Mesenteric fat pad (tissue), 1 donor: ENCODE results near the gene BCAR3. TPM values are rescaled to one million over a fixed set of nuclear protein-coding genes. Genes with fewer than 3 reads are reported as not detected.

Experiments used
- DNase-seq: peaks from one replicate; pipeline ENCODE4 v3.0.0-alpha.2; 2020; ENCODE audit warnings: low spot score
- total RNA-seq: library from RNA; stranded (reverse); fragmentation: NEBNext Ultra II Directional; extraction: Animal tissue kit (Norgen Biotek cat#: 25700); gene quantifications from one replicate; pipeline ENCODE4 v1.2.1, GENCODE V29; 2021
- donor health status: DM: yes; HTN: yes; CAD: no.

The BCAR3 gene
- total RNA-seq, 1 donor from 2014 or later: 30.3 TPM

GRCh38 chr1:93578911-93579825 is 102.5 kb downstream of the BCAR3 start:
- DNase-seq: peak; percentile 72

DNA sequence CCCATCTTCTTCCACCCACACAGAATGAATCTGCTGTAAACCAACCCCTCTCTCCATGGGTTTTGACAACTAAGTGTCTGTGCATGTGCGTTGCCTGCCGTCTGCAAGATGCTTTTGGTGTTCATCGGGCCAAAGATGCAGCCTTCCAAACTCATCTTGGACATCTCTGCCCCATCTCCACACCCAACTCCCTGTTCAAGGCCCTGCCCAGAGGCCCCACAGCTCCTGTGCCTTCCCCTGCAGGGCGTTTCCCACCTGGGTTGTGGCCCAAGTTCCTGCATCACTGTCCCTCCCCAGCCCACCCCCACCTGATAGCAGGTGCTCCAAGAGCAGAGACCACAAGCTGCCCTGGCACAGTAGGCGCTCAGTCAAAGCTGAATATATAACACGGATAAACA is 103.2 kb downstream of the BCAR3 start:
- DNase-seq: peak; percentile 67

GRCh38 chr1:93577536-93578432 is 103.9 kb downstream of the BCAR3 start:
- peak; percentile 84 for DNase-seq

- DNase-seq: peak; percentile 41
Measured at GRCh38 chr1:93576746-93577145, 104.9 kb downstream of the BCAR3 start.

DNA sequence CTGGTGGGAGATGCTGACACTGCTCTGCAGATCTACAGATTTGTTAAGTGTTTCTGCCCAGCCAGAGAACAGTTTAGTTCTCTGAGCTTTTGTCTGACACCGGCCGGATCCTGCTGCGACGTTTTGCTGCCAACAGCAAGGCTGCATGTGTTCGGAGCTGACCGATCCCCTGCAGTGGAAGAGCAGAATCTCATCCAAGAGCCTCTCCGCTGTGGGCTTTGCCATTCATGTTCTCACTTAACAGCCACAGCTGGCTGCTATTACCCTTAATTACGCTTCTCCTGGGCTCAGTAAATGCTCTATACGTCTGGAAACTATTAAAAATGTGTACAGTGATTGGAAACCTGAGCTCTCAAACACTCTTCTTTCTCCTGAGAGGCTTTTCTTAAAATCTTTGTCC is 105.3 kb downstream of the BCAR3 start:
- peak; percentile 49 for DNase-seq

GRCh38 chr1:93575621-93576284 is 105.9 kb downstream of the BCAR3 start:
- DNase-seq: peak; percentile 41

- DNase-seq: peak; percentile 24
Measured at GRCh38 chr1:93574991-93575390, 106.6 kb downstream of the BCAR3 start.

DNA sequence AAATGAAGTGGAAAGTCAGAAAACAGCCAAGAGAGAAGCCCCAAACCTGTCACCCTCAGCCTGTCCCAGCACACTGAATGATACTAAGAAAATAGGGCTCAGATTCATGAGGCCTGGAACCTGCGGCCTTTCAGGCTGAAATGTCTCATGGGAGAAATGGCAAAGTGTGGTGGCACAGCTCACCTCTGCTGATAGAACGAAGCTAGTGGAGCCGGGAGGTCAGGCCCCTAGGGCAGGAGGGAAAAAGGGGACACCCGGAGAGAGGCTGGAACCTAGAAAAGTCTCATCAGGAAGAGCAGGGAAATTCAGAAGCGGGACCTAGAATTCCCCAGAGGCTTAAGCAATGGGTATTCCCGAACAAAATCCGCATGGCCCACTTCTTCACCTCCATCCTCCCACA is 107.1 kb downstream of the BCAR3 start:
- DNase-seq: peak; percentile 78

DNA sequence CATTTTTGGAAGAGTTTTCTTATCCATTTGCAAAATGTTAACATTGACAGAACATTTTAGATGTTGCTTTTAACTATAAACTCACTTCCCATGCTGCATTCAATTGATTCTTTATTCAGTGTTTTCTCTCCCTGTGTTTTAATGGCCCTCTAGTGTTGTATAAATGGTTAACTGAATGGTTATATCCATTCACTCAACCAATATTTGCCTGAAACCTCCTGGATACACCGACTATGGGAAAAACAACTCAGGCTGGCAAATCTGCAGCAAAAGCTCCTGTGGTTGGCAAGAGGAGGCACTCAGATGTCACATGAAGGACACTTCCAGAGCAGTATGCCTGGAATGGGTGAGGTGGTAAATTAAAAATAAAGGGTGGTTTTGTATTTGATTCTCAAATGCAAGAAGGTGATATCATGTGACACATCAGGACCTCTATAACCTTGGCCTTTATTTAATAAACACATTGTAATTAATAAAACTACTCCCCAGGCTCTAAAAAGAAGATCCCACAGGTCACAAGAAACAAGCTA is 107.6 kb downstream of the BCAR3 start:
- no peak for DNase-seq

GRCh38 chr1:93571623-93572310 is 109.9 kb downstream of the BCAR3 start:
- DNase-seq: no peak

GRCh38 chr1:93569489-93569888 is 112.1 kb downstream of the BCAR3 start:
- DNase-seq: no peak

DNA sequence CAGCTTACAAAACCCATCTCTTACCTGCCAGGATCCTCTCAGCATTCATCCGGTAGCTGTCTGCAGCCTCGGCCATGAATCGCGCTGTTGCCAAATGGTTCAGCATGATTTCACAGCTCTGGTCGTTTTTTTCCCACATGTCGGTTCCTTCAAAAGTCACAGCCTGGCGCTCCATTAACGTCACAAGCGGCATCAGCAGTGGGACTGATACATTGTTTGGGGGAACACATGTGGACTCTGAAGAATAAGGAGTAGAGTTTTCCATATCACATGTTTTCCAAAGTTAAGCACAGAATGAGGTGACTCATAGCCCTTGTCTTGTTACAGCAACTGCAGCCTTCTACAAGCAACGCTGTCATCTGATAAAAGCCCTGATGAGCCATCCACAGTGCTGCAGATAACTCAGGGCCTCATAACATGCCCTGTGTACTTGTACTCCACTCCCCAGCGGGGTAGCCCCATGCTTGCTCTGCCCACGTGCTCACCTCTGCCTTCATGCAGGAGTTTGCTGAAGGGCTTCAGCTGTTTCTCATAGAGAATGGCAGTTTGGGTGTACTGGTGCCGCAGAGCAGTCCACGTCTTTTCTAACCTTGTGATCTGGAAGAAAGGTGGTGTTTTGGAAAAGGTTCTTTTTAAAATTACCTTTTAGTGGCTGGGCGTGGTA is 114.2 kb downstream of the BCAR3 start:
- DNase-seq: no peak

DNA sequence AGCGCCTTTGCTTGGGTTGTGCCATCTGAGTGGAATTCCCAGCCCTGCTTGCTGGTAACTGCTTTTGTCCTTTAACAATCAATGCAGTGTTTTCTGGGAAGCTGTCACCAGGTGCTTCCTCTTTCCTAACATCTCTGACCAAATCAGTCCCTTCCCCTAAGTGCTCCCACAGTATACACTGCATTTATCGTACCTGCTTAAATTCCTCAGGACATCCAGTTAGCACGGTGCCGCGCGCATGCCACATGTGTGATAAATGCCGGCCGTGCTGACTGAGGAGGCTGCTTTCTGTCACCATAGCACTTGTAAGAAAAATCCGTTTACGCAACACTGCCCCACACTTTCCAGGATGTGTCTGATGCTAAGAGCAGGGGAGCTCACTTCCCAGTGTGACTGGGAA is 115.4 kb downstream of the BCAR3 start:
- no peak for DNase-seq

DNA sequence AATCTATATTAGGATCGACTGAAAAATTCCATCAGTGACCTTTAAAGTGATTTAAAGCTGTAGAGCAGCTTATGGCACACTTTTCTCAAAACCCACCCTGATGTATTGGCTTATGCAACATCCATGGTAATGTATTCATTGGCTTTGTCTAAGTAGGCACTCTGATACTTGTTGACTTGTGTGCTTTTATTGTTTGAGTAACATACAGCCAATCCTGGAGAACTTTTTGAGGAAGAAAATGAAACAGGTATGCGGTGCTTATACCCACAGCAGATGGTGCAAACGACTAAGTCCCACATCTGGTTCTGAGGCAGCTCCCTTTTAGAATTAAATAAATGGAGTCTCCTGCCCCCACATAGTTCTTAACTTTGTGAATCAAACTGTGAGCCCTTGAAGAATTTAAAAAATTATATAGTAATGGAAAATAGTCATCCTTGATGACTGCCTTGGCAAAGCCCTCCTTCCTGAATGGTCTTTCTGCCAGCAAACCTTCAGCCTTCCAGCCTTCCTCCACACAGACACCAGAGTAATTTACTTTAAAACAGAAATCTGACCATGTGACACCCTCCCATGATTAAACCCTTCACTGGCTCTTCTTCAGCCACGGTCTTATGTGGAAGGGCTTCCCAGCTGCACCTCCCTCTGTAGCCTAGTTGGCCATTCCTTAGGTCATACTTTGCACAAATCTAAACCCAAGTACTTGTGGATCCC is 116.0 kb downstream of the BCAR3 start:
- no peak for DNase-seq

GRCh38 chr1:93559695-93560094 is 121.9 kb downstream of the BCAR3 start:
- DNase-seq: no peak

DNA sequence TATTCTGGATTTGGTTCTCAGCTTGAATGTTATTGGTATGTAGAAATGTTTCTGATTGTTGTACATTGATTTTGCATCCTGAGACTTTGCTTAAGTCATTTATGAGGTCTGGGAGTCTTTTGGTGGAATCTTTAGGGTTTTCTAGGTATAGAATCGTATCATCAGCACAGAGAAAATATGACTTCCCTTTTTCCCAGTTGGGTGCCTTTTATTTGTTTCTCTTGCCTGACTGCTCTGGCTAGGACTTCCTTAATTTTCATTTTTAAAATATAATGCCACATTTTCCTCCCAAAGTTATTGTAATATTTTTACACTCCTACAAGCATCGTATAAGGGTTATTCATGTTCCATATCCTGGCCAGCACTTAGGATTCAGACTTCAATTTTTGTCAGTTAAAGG is 122.6 kb downstream of the BCAR3 start:
- no peak for DNase-seq

DNA sequence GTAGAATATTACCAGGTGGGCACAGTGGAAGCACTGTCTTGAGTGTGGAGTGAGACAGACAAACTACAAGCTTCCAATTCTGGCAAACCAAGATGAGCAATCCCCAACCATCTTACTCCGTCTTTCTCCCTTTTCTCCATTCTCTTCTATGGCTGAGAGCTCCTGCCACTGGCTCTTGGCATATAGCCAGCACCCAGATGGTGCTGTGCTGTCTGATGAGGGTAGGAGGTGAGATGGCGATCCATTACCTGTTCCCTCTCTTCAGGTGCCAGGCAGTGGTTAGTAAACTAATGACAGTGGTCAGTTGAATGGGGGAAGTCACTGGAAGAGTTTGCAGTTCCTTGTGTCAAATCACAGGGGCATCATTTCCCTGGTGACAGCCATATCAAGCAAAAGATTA is 125.3 kb downstream of the BCAR3 start:
- no peak for DNase-seq

GRCh38 chr1:93554883-93555872 is 126.5 kb downstream of the BCAR3 start:
- DNase-seq: no peak
